ENCODE measurements around the gene MAP4K5. TPM values are rescaled to one million over a fixed set of nuclear protein-coding genes. Genes with fewer than 3 reads are reported as not detected.
A peak's percentile ranks its signal among the peaks of the same experiment; 100 is the strongest.

Gene MAP4K5
- total RNA-seq, 1 experiment from 2014 or later, result 33.1 TPM

GRCh38 chr14:50560931-50561285 lies 28.5 kb upstream of the MAP4K5 start:
- Histone ChIP-seq H3K4me1 (ENCODE audit: control insufficient read depth, insufficient read depth, low read length) (no peaks in the 10 kb centered on the region), H3K36me3 (ENCODE audit: control insufficient read depth, insufficient read depth, low read length) (no peaks in the 10 kb centered on the region), H3K27me3 (ENCODE audit: control insufficient read depth, insufficient read depth, low read length) (peaks cover 16% of the 10 kb centered on the region), H3K9me3 (ENCODE audit: control insufficient read depth, insufficient read depth, low read depth, low read length) (no peaks in the 10 kb centered on the region), H3K27ac (ENCODE audit: low read length) (no peak overlapping the region; the same call in 1 of the 2 replicates), H3K4me3 (ENCODE audit: low read depth in 2 of 2, low read length in 2 of 2) (peak overlapping the region; percentile 58 to 73)
- POLR2A ChIA-PET, result no interaction called here
- CTCF ChIA-PET, result no interaction called here
- ATAC-seq (peak; percentile 80), DNase-seq (ENCODE audit: low read depth, low spot score) (no peak)
- in situ Hi-C loops (cut with HindIII; ENCODE audit: low pct_unique_long_range_greater_than_20kb, low sequenced_read_pairs) (no loop called here), intact Hi-C loops (cut with micrococcal nuclease; ENCODE audit: unreplicated experiment) (no loop called here)
- no TSS peak for BruUV-seq (replicated peaks)
- TF ChIP-seq SIN3A (IDR thresholded peaks at IDR 0.05; ENCODE audit: borderline replicate concordance, insufficient read depth, low read depth, low read length) (no peak), CTCF (IDR thresholded peaks at IDR 0.05) (no peak), TCF7L2 (IDR thresholded peaks at IDR 0.05; ENCODE audit: low read depth, low read length) (no peak), REST (IDR thresholded peaks at IDR 0.05; ENCODE audit: insufficient read depth in 1 of 2, low read depth in 2 of 2, low read length in 1 of 2) (no peak), POLR2AphosphoS5 (IDR thresholded peaks at IDR 0.05; ENCODE audit: low read depth, low read length) (no peak)

- BruUV-seq (replicated peaks), result no TSS peak
- DNase-seq (ENCODE audit: low read depth, low spot score), result no peak
- H3K27ac ChIP-seq (ENCODE audit: low read length), result no peak within 1 kb of the TSS; the same call in 1 of the 2 replicates
These were observed 27.9 kb upstream of the MAP4K5 start, which contains the start of gene ATL1 for GRCh38 chr14:50559990-50560930. TSS of gene ATL1 (plus strand) at chr14:50560145. CDS start at chr14:50560266, 121 bp downstream.

More at GRCh38 chr14:50559990-50560930, 27.9 kb upstream of the MAP4K5 start, which contains the start of gene ATL1:
- peak within 1 kb of the TSS; percentile 58 to 73 for H3K4me3 ChIP-seq (ENCODE audit: low read depth in 2 of 2, low read length in 2 of 2)
- no peaks in the 10 kb centered on the region for H3K9me3 ChIP-seq (ENCODE audit: control insufficient read depth, insufficient read depth, low read depth, low read length)
- CTCF ChIA-PET, result interaction anchor here (0.6 kb wide), 1 partner anchor 107 kb away, joined by 6 read pairs; no protein-coding TSS in a partner anchor
- intact Hi-C loops (cut with micrococcal nuclease; ENCODE audit: unreplicated experiment), result no loop called here
- H3K27me3 ChIP-seq (ENCODE audit: control insufficient read depth, insufficient read depth, low read length), result peaks cover 16% of the 10 kb centered on the region
- ATAC-seq, result peak; percentile 91
- TF ChIP-seq REST (IDR thresholded peaks at IDR 0.05; ENCODE audit: insufficient read depth in 1 of 2, low read depth in 2 of 2, low read length in 1 of 2) (peak; percentile 84 to 85), CTCF (IDR thresholded peaks at IDR 0.05) (no peak)
- in situ Hi-C loops (cut with HindIII; ENCODE audit: low pct_unique_long_range_greater_than_20kb, low sequenced_read_pairs), result no loop called here
- POLR2A ChIA-PET, result no interaction called here
- H3K36me3 ChIP-seq (ENCODE audit: control insufficient read depth, insufficient read depth, low read length), result no peaks in the 10 kb centered on the region
- no peaks in the 10 kb centered on the region for H3K4me1 ChIP-seq (ENCODE audit: control insufficient read depth, insufficient read depth, low read length)

Data from Panc1 (cell line).